Ectodermal cell (in vitro differentiated cells): Measurements from ENCODE around the gene CARD14.

Experiments
- H3K27ac ChIP-seq: 2 replicates; pipeline ENCODE4 v1.7.0; 2013; ENCODE audit warnings: mild to moderate bottlenecking, low read depth, low read length; ENCODE audit not compliant: insufficient read depth, poor library complexity, severe bottlenecking
- H3K27me3 ChIP-seq: 2 replicates; pipeline ENCODE4 v1.7.0; 2013; ENCODE audit warnings: mild to moderate bottlenecking, low read length; ENCODE audit not compliant: insufficient read depth, control insufficient read depth, poor library complexity, severe bottlenecking
- H3K36me3 ChIP-seq: one replicate; pipeline ENCODE4 v1.7.0; 2013; ENCODE audit warnings: low read length; ENCODE audit not compliant: control insufficient read depth, insufficient read depth
- H3K4me1 ChIP-seq: one replicate; pipeline ENCODE4 v1.7.0; 2013; ENCODE audit warnings: low read length; ENCODE audit not compliant: control insufficient read depth, insufficient read depth
- H3K4me3 ChIP-seq: 2 replicates; pipeline ENCODE4 v1.7.0; 2013; ENCODE audit warnings: low read depth, low read length, control low read depth; ENCODE audit not compliant: insufficient read depth
- H3K9me3 ChIP-seq: 2 replicates; pipeline ENCODE4 v1.7.0; 2013; ENCODE audit warnings: mild to moderate bottlenecking, low read length, moderate library complexity; ENCODE audit not compliant: control insufficient read depth
- WGBS, 2 experiments: methylation state at CpG; one replicate each; pipeline ENCODE4 v1.1.7; 2013; ENCODE audit warnings: missing lambda C conversion rate in 2 of 2; 5-methylcytosine and 5-hydroxymethylcytosine counted together

Gene CARD14

DNA sequence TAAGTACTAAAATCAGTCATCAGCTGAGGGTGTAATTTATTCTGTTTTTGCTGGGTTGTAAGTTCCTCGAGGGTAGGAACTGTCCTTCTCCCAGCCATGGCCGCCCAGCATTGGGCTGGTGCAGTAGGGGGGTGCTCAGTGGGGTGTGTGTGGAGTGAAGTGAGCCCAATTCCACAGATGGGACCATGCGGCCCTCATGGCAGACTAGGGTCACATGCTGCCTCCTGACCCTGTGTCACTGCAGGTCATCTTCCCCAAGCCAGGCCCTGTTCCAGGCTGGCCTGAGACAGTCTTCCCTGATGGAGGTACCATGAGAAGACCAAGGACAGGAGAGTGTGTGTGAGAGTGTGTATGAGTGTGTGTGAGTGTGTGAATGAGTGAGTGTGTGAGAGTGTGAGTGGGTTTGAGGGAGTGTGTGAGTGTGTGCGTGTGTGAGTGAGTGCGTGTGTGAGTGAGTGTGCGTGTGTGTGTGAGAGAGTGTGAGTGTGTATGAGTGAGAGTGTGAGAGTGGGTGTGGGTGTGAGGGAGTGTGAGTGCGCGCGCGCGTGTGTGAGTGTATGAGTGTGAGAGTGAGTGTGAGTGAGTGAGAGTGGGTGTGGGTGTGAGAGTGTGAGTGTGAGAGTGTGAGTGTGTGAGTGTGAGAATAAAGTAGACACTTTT is 54.1 kb downstream of the CARD14 start:
- Histone ChIP-seq H3K9me3 (no peaks in the 10 kb centered on the region), H3K27ac (no peak overlapping the region), H3K4me3 (no peak overlapping the region), H3K36me3 (no peaks in the 10 kb centered on the region), H3K27me3 (no peaks in the 10 kb centered on the region), H3K4me1 (peaks cover 15% of the 10 kb centered on the region)
- 81 to 82% methylated on average over 11 of the region's 11 CpGs for WGBS, 2 experiments

DNA sequence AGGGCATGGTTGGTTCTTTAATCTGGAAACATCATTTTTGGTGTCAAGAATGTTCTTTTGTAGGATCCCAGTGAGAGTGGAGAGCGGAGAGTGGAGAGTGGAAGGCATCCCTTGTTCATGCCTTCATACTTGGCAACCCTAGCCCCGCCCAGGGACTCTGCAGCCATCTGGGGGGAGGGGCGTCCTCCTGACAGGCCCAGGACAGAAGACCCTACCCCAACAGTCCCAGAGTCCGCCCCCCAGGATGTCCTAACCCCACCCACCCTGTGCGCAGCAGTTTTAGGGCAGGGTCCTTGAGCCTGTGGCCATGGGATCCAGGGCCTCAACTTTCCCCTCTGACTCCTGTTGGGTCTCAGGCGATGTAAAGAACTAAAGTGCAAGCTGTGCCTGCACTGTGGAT is 54.9 kb downstream of the CARD14 start:
- H3K9me3 ChIP-seq, result no peaks in the 10 kb centered on the region
- WGBS, 2 experiments, result 82 to 85% methylated on average over 6 of the region's 6 CpGs

DNA sequence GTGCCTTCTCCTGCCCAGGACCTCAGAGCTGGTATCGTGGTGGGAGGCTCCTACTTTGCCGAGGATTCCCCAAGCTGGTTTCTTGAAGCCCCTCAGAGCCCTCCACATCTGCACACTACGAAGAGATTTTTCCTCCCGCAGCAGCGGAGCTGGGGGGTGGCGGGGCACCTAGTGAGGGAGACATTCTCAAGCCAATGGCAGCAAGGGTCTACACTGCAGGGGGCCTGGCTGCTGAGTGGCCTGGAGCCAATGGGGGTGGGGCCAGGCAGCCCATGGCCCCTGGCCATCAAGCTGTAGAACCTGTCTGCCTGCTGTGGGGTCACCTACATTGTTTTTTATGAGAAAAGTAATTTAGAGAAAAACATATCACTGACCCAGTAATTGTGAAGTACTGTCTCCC is 55.4 kb downstream of the CARD14 start:
- H3K9me3 ChIP-seq, result no peaks in the 10 kb centered on the region
- H3K4me1 ChIP-seq, result peaks cover 12% of the 10 kb centered on the region
- no peaks in the 10 kb centered on the region for H3K27me3 ChIP-seq
- no peaks in the 10 kb centered on the region for H3K36me3 ChIP-seq
- 54 to 60% methylated on average over 6 of the region's 6 CpGs for WGBS, 2 experiments
- no peak overlapping the region for H3K27ac ChIP-seq
- H3K4me3 ChIP-seq, result no peak overlapping the region

More for the DNA sequence above, 54.9 kb downstream of the CARD14 start:
- H3K27ac ChIP-seq, result no peak overlapping the region
- H3K36me3 ChIP-seq, result no peaks in the 10 kb centered on the region
- no peak overlapping the region for H3K4me3 ChIP-seq
- H3K4me1 ChIP-seq, result peaks cover 14% of the 10 kb centered on the region
- no peaks in the 10 kb centered on the region for H3K27me3 ChIP-seq

DNA sequence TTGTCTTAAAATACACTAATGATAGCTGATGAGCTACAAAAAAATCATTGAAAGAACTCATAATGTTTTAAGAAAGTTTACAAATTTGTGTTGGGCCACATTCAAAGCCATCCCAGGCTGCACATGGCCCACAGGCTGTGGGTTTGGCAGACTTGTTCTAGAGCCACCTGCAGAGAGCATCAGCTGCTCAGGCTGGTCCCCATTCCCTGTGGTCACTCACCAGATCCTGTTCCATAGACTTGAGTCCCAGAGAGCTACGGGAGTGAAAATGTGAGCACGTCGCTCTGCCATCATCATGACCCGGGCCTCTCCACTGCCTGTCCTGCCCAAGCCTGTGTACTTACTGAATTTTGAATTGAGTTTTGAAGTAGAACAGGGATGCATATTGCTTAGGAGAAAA is 57.3 kb downstream of the CARD14 start:
- H3K9me3 ChIP-seq, result no peaks in the 10 kb centered on the region
- no peaks in the 10 kb centered on the region for H3K36me3 ChIP-seq
- H3K27ac ChIP-seq, result no peak overlapping the region
- 93 to 100% methylated on average over 4 of the region's 4 CpGs for WGBS, 2 experiments
- H3K4me3 ChIP-seq, result no peak overlapping the region
- peaks cover 9% of the 10 kb centered on the region for H3K4me1 ChIP-seq
- no peaks in the 10 kb centered on the region for H3K27me3 ChIP-seq

DNA sequence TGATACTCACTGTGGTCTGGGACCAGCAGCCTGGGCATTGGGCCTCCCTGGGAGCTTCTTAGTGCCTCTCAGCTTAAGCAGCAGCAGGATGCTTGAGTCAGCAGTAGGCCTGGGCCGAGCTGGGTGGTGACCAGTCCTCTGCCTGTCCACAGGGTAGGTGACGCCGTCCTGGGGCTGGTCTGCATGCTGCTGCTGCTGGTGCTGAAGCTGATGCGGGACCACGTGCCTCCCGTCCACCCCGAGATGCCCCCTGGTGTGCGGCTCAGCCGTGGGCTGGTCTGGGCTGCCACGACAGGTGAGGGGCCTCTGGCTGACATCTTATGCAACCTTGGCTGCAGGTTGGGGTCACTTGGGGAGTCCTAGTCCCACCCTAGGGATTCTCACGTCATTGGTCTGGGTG is 57.8 kb downstream of the CARD14 start:
- H3K27ac ChIP-seq, result no peak overlapping the region
- peaks cover 9% of the 10 kb centered on the region for H3K4me1 ChIP-seq
- H3K9me3 ChIP-seq, result peaks cover under 1% of the 10 kb centered on the region
- H3K4me3 ChIP-seq, result no peak overlapping the region
- 95 to 96% methylated on average over 11 of the region's 11 CpGs for WGBS, 2 experiments
- peaks cover 2% of the 10 kb centered on the region for H3K36me3 ChIP-seq
- H3K27me3 ChIP-seq, result no peaks in the 10 kb centered on the region

DNA sequence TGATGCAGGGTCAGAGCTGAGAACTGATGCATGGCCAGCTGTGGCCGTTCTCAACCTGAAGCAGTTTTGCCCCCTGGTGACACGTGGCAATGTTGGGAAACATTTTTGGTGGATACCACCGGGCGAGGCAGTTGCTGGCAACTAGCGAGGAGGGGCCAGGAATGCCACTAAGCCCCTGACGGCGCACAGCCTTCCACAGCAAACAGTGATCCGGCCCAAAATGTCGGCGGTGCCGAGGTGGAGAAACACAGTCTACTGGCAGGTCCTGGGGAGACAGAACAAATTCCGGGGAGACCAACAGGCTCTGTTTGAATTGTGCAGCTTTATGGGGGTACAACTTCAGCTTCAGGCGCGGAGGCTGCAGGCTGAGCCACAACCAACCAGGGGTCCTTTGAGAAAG is 58.6 kb downstream of the CARD14 start:
- WGBS, 2 experiments, result 89% methylated on average over 14 of the region's 14 CpGs
- H3K36me3 ChIP-seq, result peaks cover 9% of the 10 kb centered on the region
- peaks cover 9% of the 10 kb centered on the region for H3K4me1 ChIP-seq

DNA sequence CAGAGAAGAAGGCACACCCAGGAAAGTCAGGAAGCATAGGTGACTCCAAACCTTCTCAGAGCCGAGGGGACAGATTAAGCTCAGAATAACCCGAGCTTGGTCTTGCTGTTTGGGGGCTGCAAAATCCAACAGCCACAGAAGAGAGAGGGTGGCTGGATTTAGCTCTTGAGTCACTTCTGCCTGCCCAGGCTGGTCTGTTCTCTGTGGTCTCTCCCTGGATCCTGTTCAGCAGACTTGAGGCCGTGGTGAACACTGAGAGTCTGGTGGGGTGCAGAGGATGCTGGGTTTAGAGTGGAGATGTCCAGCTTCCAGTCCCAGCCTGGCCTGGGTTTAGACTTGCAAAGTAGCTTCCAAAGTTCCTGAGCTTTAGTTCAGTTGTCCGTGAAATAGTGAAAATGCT is 59.2 kb downstream of the CARD14 start:
- 91 to 96% methylated on average over 4 of the region's 4 CpGs for WGBS, 2 experiments
- H3K27me3 ChIP-seq, result no peaks in the 10 kb centered on the region
- peaks cover 4% of the 10 kb centered on the region for H3K9me3 ChIP-seq
- no peak overlapping the region for H3K27ac ChIP-seq
- peaks cover 9% of the 10 kb centered on the region for H3K4me1 ChIP-seq
- H3K36me3 ChIP-seq, result peaks cover 9% of the 10 kb centered on the region
- no peak overlapping the region for H3K4me3 ChIP-seq

More for the DNA sequence above, 58.6 kb downstream of the CARD14 start:
- H3K4me3 ChIP-seq, result no peak overlapping the region
- H3K27me3 ChIP-seq, result no peaks in the 10 kb centered on the region
- H3K9me3 ChIP-seq, result peaks cover 4% of the 10 kb centered on the region
- no peak overlapping the region for H3K27ac ChIP-seq

DNA sequence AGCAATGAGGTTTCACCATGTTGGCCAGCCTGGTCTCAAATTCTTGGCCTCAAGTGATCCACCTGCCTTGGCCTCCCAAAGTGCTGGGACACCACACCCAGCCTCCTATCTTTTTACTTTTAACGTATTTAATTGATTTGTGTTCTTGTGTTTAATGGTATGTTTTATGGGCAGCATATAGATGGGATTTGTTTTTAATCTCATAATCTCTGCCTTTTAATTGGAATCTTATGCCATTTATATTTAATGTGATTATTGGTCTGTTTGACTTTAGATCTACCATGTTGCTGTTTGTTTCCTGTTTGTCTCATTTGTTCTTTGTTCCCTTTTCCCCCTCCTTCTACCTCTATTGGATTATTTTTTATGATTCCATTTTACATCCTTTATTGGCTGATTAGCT is 62.6 kb downstream of the CARD14 start:
- Histone ChIP-seq H3K27me3 (no peaks in the 10 kb centered on the region), H3K9me3 (peaks cover 4% of the 10 kb centered on the region), H3K36me3 (peaks cover 10% of the 10 kb centered on the region), H3K4me3 (no peak overlapping the region), H3K27ac (no peak overlapping the region), H3K4me1 (no peaks in the 10 kb centered on the region)
- WGBS, 2 experiments, result no CpG with 5 or more reads among the region's 1 CpG

DNA sequence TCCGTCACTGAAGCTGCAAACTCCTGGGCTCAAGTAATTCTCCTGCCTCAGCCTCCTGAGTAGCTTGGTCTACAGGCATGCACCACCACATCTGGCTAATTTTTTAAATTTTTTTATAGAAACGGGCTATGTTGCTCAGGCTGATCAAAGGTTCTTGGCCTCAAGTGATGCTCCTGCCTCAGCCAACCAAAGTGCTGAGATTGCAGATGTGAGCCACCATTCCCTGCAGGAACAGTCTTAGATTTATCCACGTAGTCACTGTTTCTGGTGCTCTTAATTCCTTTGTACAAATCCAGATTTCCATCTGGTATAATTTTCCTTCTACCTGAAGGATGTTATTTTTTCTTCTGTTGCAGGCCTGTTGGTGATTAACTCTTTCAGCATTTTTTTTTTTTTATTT is 63.4 kb downstream of the CARD14 start:
- Histone ChIP-seq H3K9me3 (peaks cover 4% of the 10 kb centered on the region), H3K36me3 (peaks cover 16% of the 10 kb centered on the region), H3K4me3 (no peak overlapping the region), H3K27me3 (no peaks in the 10 kb centered on the region), H3K4me1 (no peaks in the 10 kb centered on the region), H3K27ac (no peak overlapping the region)
- WGBS, 2 experiments, result 90 to 98% methylated on average over 3 of the region's 3 CpGs

- H3K27me3 ChIP-seq, result no peaks in the 10 kb centered on the region
- H3K4me3 ChIP-seq, result no peak overlapping the region
- H3K4me1 ChIP-seq, result no peaks in the 10 kb centered on the region
- WGBS, 2 experiments, result 89% methylated on average over 17 of the region's 17 CpGs
- peaks cover 4% of the 10 kb centered on the region for H3K9me3 ChIP-seq
- H3K36me3 ChIP-seq, result peaks cover 20% of the 10 kb centered on the region
- no peak overlapping the region for H3K27ac ChIP-seq
Measured at GRCh38 chr17:80236911-80237310, 67.1 kb downstream of the CARD14 start.

DNA sequence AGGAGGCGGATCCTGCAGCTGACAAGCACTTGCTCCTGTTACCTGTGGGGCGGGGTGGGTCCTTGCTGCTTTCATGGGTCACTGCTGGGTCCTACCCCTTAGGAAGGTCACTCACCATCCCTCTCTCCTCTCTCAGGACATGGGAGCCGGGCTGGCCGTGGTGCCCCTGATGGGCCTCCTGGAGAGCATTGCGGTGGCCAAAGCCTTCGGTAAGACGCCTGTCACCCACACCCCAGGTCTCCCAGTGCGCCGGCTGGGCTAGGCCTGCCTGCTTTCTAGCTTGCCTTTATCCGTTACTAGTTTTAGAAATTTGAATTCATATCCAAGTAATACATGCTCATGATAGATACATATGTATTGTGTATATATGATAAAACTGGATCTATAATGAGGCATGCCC is 67.6 kb downstream of the CARD14 start:
- WGBS, 2 experiments, result 96 to 97% methylated on average over 9 to 10 of the region's 10 CpGs
- Histone ChIP-seq H3K27ac (no peak overlapping the region), H3K36me3 (peaks cover 20% of the 10 kb centered on the region)

More for the DNA sequence above, 67.6 kb downstream of the CARD14 start:
- Histone ChIP-seq H3K27me3 (no peaks in the 10 kb centered on the region), H3K9me3 (peaks cover 4% of the 10 kb centered on the region), H3K4me3 (no peak overlapping the region), H3K4me1 (no peaks in the 10 kb centered on the region)
